Inflammatory macrophage treated with lipopolysaccharide for 4 hours (primary cell): ENCODE results near the gene PDE4D.
A peak's percentile ranks its signal among the peaks of the same experiment; 100 is the strongest.
"Not testable (repeated sequence)": the region's sequence is repeated elsewhere in the genome, so short reads cannot be mapped to it uniquely, and the experiment has no call there.

ENCODE experiments used
- DNase-seq: peaks from one replicate; pipeline ENCODE4 v3.0.0-alpha.2; 2020

The PDE4D gene

DNA sequence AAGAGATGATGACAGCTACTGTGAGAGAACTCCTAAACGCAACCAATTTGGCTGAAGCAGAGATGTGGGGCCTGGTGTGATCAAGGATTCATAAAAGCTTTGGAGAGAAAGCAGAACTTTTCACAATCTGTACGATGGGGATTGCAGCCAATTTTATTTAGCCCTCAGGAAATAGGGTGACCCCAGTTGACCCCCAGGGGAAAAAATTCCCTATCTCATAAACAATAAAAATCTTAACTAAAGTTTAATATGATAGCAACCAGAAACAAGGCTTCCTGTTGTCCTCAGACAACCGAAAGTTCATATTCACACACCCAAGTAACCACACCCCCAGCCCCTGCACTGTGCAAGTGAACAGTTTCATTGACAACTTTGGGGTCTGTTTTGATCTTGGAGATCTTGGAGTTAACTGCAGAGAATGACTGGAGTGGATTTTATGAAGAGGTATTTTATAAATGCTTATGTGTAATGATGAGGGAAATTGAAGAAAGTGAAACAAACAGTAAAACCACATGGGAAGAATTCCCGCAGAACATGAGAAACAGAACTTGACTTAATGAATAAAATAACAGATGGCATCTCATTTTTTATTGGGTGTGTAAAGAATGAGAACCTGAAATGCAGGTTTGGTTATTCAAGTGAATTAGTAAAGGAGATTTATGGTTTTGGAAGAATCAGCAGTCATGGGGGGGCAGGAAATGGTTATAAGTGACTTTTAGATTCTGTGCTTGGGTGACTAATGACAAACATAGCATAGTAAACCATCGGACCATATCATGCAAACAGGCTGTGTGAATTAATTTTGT lies 94.5 kb downstream of the PDE4D start:
- no peak for DNase-seq

DNA sequence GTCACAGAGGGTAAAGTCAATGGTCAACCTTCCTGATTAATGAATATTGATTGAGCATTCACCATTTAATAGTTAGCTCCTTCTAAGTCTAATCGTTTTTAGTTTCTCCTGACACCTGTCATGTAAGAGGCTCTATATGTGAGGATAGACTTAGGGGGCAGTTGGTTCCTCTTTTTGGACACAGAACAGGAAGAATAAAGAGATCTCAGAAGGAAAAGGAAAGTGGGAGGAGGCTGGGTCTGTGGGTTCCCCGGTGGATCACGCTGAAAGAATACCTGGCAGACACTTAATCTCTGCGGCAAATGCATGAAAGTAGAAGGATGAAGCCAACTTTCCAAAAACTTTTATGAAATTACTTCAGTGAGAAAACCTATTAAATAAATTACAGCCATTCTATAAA lies 98.4 kb downstream of the PDE4D start:
- no peak for DNase-seq

DNA sequence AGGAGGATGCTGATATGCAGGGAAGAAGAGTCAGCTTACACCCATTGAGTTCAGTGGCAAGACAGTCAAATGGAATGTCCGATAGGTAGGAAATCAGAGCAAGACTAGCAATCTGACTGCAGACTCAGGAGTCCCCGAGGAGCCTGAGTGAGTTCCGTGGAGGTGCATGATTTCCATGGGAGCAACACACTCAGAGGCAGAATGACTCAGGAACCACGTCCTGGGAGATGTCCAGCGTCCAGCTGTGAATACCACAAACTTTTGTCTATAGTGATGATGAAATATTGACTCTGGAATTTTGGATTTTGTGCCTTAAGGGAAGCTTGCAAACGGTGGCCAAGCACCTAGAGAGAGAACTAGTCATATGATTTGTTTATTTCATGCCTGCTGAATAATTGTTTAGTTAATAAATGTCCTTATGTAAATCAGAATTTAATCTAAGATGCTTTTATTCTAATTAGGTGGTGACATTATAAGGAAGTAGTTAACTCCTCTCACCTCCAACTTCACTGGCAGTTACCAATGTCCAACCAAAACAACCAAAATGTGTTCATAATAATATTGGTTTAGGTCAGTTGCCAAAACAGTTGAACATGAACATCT lies 100.4 kb downstream of the PDE4D start:
- DNase-seq = no peak

DNA sequence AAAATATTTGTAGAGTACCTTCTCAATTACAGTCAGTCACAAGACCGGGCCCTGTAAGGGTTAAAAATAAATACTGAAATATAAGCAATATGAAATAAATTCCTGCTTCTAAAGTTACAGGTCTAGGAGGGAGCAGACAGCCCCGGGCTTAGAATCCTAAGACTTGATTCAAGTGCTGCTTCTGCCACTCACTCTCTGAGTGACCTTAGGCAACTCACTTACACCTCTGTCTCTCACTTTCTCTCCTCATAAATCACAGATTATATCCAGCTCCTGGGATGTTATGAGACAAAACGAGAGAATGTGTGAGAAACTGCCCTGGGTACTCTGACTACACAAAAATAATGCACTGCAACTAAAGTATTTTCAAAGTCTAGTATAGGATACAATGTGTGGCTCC lies 101.9 kb downstream of the PDE4D start:
- no peak for DNase-seq

DNA sequence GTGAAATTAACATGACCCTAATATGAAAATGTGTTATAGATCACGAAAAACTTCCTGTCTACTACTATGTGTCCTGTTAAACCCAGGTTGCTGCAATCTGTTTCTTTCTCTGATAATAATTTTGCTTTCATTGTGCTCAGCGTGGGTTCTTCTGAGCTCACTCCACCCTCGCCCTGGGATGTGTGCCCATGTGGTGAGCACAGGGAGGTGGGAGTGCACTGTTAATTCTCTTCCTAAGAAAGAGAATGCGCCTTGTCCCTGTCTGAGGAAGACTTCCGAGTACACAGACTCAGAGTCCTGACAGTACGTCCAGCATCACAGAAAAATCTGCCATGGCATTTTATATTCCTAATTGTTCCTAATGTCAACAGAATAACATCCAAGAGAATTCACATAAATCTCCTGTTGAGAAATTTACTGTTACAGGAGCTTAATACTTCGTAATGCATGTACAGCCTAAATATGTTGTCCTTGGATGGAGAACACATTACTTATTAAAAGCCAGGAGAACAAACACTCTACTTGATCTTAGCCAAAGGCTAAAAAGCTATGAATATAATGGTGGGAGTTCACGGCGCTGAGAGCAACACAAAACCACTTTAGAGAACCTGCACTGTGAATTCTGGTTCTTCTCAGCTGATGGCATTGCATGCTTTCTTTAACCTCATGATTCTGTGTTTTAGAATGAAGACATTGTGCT lies 102.6 kb downstream of the PDE4D start:
- no peak for DNase-seq

DNA sequence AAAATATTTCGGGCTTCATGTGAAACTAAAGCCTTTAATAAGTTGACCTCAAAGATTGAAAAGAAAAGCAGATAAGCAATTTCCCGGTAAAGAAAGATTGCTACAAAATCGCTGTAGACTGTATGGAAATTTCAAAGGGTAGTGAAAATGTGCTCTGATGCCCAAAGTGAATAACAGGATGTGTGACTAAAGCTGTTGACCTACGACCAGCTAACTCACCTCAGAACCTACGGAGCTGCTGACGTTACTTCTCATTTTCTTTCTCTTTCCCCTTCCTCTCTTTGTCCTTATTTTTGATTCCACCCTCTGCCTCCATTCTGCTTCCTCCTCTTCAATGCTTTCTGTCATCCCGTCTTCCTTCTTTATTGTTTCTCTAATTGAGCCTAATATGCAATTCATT lies 103.2 kb downstream of the PDE4D start:
- peak; percentile 37 for DNase-seq

DNA sequence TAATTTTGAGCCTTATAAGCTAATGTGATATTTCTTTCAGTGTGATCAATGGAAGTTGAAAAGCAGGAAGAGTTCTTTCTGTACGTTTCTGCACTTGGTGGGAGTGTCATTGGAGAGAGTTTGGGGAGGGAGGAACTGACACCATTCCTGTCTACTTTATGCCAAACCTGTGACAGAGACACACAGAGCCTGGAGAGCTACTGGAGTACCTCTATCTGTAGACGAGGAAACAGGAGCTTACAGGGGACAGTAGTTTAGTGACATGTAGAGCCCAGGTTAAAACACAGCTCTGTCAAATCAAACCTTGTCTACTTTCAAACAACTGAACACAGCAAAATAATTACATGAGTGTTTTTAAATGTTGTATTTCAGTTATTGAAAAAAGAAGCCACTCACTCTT lies 103.6 kb downstream of the PDE4D start:
- DNase-seq = no peak

DNA sequence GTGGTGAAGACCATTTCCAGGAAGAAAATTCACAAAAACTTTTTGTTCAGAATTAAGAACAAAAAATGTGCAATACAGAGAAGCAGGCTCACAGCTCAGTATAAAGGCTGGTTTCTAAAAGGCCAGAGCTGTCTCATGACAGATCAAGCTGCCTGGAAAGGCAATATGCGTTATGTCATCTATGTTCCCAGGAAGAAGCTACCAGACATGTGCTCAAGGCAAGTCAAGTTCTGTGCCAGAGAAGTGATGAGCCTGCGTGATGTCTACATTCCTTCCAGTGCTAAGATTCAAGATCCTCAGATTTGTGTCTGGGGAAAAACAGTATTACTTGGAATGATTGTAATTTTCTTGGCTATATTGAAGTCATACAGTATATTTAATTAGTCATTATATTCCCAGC lies 104.3 kb downstream of the PDE4D start:
- DNase-seq = no peak

DNA sequence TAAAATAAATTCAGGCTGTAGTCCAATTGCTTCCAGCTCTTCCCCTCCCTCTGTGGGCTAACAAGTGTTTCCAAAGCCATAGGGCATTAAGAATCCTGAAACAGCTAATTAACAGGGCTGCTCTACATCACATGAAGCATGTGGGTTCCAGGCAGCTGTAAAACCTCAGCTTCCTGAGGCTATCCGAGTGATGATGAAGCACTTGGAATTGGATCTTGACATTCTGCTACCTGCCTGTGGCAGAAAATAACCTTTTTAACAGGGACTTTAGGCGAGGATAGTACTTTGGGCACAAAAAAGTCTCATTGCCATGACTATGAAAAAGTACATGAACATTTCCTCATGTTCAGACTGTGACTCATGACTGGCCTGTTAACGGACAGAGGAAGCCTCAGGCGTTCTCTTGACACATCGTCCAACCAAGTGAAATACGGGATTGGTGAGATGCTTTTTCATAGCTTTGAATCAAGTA lies 107.2 kb downstream of the PDE4D start:
- DNase-seq = peak; percentile 52

DNA sequence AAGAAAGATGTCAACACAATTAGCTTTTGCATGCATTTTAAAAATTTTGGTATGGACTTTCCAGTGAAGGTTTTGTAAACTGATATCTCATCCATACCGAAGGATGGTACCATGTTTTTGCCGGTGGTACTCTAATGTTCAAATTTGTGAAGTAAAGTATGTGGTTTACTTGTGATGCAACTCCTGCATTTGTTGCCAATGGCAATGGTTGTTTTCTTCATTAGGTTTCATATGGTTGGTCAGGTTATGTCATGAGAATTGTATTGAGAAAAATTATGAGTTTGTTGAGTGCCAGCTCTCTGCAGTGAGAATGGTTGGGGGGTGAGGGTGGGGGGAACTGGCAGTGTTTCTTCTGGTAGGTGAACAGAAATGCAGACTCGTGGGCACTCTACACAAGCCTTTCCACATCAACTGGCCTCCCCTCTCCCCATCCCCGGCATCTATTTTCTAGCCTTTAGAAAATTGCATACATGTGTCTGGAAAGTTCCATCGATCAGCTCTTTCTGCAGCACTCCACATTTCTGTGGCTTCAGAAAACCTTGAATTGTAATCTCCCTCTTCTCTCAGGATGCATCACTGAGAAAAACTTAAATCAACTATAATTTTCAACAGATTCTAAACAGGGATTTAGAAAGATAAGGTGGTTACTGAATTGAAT lies 107.7 kb downstream of the PDE4D start:
- no peak for DNase-seq

DNA sequence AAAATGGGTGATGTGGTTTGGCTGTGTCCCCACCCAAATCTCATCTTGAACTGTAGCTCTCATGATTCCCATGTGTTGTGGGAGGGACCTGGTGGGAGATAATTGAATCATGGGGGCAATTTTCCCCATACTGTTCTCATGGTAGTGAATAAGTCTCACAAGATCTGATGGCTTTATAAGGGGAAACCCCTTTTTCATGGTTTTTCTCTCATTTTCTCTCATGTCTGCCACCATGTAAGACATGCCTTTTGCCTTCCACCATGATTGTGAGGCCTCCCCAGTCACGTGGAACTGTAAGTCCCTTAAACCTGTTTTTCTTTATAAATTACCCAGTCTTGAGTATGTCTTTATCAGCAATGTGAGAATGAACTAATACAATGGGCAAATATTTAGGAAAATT lies 108.8 kb downstream of the PDE4D start:
- DNase-seq = not testable (repeated sequence)

DNA sequence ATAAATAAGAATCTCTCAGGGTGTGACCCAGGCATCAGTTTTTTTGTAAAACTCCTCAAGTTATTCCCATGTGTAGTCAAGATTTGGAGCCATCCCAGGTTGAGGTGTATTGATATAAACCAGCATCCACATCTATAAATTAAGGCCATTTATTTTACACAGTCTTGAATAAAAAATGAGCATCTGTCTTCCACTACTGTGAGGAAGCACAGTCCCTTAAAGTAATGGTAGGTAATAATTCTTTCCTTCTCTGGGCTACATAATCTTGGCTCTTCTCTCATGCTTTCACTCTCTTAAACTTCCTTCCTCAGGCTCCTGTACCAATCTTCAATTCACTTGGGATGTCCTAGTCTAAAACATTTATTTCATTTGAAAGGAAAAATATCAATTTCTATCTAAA lies 110.3 kb downstream of the PDE4D start:
- DNase-seq = no peak

DNA sequence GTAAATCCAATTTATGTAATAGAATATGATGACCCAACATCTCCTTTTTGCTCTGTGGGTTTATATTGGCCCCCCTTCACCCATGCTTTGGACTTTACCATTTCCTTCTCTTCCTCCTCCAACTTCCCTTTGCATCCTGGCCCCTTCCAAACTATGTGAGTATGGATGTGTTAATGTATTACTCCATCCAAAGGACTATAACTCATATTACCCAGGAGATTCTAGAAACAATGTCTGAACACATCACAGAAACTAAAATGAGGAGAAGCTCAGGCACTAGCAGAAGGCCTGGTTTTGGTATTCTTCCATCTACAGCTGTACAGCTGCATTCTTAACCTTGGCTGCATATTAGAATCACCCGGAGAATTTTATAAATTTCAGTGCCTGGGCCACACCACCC lies 110.7 kb downstream of the PDE4D start:
- peak; percentile 12 for DNase-seq

DNA sequence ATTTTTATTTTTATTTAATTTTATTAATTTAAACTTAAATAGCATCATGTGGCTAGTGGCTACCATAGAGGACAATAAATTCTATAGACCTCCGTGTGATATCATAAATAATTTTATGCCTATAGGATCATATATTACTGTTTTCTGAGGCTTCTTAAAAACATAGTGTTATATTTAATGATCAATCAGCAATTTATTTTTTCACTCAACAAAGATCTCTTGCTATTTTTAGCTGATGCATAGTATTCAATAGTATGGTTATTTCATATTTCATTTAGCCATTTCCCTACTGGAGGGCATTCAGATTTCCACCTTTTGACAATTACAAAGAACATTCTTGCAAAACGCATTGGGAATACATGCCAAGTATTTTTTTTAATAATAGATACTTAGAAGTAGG lies 114.1 kb downstream of the PDE4D start:
- DNase-seq = no peak

DNA sequence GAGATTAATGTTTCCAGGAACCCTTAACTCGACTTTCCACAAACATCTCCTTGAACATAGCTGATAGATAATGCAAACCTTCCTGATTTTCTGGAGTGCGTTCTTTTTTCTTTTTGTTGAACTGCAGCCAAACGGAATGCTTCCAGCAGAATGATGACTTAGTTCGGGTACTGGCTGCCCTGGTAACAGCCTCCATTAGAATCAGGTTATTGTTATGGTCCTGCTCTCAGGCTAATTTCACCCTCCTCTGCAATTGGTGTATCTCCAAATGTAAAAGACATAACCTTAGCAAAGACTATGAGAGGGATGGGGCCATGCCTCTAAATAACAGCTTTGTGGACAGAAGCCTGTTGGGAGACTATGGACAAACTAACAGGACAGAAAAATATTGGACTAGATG lies 116.5 kb downstream of the PDE4D start:
- DNase-seq = no peak

DNA sequence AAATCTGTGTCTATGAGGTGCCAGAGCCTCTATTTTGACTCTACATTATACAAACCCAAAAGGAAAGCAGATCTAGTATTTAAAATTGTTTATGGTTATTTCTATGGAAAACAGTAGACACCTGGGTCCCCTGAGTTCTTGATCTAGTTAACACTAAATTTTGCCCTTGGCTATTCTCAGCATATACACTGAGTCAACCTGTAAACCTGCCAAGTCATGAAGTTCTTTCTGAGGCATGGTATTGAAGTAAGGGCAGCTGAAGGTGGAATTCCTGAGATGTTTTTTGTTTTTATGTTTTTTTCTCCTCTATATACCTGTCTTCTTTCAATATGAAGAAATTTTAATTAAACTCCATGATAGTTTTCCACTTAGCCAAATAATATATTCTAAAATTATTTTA lies 120.2 kb downstream of the PDE4D start:
- DNase-seq = no peak

DNA sequence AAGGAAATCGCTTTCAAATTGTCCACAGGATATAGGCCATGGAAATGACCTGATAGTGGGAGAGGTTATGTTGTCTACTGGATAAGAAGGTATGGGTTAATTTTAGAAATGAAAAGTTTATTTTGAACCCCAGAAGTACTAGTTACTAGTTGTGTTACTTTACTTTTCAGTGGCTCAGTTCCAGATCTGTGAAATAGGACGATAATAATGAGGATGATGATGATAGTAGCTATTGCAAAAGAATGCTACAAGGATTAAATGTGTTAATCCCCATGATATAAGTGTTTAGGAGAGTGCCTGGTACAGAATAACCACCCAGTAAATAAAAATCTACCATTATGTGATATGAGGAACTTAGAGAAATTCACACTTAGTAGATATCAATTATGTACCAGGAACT lies 120.8 kb downstream of the PDE4D start:
- DNase-seq = no peak

DNA sequence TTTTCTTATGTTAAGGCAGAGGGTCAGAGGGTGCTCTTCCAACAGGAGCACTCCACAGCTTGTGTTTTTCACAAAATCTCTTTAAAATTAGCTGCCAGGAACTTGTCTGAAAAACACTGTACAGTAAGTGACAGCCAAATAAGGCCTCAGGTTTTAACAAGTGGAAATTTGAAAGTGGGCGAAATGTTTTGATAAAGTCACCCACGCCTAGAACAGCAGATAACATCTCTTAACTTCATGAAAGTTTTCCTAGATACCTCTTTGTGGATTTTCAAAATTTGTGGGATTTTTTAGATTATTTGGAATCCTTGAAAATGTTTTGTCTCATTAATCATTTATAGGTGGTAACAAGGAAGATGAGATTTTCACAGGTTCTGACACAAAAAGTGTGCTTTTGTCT lies 121.3 kb downstream of the PDE4D start:
- DNase-seq = no peak

DNA sequence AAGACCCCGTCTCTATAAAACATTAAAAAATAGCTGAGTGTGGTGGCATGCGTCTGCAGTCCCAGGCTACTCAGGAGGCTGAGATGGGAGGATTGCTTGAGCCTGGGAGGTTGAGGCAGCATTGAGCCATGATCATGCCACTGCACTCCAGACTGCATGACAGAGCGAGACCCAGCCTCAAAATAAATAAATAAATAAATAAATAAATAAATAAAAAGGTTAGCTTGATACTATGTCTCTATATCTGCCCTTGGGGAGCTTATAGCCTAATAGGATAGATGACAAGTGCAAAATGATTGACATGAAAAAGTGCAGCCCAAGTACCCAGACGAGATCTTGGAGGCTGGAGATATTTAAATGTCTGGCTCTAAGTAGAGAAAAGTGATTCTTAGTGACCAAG lies 122.6 kb downstream of the PDE4D start:
- DNase-seq = no peak

DNA sequence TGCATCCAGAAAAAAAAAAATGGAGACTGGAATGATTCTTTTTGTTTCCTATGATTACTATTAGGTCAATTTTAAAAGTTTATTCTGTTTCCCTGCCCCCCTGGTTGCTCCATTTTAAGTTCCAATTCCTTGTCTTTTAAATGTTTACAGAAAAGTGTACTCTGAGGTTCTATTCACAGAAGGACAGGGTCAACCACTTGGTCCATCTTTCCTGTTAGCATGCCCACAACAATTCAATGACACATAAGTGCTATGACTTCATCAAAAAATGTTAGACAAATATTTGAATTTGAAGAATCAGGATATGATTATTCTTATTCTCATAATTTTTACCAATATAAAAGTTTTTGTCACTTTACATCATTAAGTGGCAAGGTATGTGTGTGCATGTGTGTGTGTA lies 123.7 kb downstream of the PDE4D start:
- no peak for DNase-seq

DNA sequence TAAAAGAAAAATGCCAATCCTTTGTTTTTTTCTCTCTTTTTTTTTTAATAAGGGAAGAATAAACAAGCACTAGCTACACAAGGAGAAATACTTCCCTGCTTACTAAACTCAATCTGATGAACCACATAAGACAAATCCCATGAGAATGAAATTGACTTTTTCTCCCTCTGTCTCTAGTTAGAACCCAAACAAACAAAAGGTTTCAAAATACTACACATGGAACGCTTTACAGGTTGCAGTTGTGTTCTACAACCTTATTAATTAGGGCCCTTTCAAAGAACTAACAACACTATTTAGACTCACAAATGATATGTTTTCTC lies 124.5 kb downstream of the PDE4D start:
- DNase-seq = no peak

DNA sequence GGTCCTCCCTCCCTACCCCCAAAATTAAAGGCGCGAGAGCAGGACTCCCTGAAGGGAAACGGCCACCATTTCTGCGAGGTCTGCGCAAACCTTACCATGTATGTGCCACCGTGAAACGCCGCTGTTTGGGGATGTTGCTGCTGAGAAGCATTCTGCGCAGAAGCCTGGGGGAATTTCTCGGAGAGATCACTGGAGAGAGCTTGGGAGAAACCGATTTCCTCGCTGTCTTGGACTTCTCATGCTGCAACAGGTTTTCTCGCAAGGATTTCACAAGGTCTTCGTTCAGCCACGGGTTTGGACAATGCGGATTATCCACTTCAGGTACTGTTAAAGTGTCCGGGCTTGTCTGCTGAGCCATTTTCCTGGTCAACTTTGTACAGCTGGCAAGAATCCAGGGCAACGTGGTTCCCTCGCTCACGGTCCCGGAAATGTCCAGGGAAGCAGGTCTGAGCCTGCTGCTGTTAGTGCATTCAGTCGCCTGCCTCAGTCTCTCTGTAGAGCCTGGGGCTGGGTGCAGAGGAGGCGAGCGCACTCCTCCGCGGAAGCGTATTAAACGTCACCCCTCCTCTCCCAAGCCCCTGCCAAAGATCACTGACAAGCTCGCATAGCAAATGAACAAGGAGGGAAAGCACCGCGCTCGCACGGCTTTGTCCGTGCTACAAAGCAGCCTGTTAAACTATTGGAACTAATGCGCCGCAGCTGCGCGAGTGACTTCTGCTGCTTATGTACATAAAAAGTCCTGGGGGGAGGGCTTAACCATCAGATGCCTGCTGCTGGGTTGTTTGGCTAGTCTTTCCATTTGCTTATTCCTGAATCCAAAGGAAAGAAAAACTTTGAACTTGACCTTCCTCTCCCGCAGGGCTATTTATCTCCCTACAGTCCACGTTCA lies 125.1 kb downstream of the PDE4D start:
- no peak for DNase-seq

DNA sequence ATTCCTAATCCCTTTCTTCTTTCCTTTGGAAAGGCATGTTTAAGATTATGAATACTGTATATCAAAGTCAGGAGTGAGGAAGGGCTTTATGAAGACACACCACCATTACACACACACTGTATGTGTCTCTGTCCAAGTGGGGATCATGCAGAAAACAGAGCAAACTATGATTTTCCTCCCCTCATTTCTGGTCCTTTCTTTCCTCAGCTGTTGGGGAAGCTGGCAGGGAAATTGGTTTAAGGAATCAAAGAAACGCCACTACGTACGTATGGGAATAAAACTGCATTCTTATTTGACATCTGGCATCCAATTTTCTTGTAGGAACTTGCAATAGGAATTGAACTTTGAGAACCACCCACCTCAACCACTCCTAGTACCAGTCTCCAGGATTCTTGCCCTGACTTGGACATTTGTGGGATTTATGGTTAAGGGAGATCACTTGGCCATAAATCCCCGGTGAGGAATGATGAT lies 125.8 kb downstream of the PDE4D start:
- DNase-seq = no peak
